GM18507 (cell line): ENCODE data around the gene ARMC3.
"Not testable (repeated sequence)": the region's sequence is repeated elsewhere in the genome, so short reads cannot be mapped to it uniquely, and the experiment has no call there.

Source experiments
- DNase-seq: peaks from one replicate; pipeline ENCODE4 v3.0.0; 2011; ENCODE audit warnings: low read depth; ENCODE audit not compliant: insufficient read length; ENCODE audit errors: extremely low spot score
- FAIRE-seq: peaks from 2 replicates; lab custom pipeline; 2011; peaks lifted over from hg19 to GRCh38; lab: Jason Lieb, UNC

ARMC3 gene

GRCh38 chr10:22927661-22928403, at the start of gene ARMC3:
Gene ARMC3 (plus strand): TSS chr10:22928053. CDS start chr10:22931997, 3,944 bp downstream.
- FAIRE-seq = peak; percentile 79
- peak; percentile 35 for DNase-seq

GRCh38 chr10:22891797-22892196, 36.1 kb upstream of the ARMC3 start:
- no peak for FAIRE-seq
- DNase-seq = no peak

GRCh38 chr10:22893781-22894180, 34.1 kb upstream of the ARMC3 start:
- FAIRE-seq = no peak
- DNase-seq = no peak

- FAIRE-seq (no peak), DNase-seq (no peak)
Measured at GRCh38 chr10:22894714-22895113, 33.1 kb upstream of the ARMC3 start.

GRCh38 chr10:22895252-22895651, 32.6 kb upstream of the ARMC3 start:
- no peak for FAIRE-seq
- no peak for DNase-seq

- no peak for FAIRE-seq
- no peak for DNase-seq
Measured at GRCh38 chr10:22897371-22897770, 30.5 kb upstream of the ARMC3 start.

GRCh38 chr10:22899307-22899706, 28.5 kb upstream of the ARMC3 start:
- DNase-seq (no peak), FAIRE-seq (no peak)

- no peak for FAIRE-seq
- no peak for DNase-seq
Measured at GRCh38 chr10:22899775-22900174, 28.1 kb upstream of the ARMC3 start.

GRCh38 chr10:22900841-22901601, 26.8 kb upstream of the ARMC3 start:
- DNase-seq (no peak), FAIRE-seq (no peak)

GRCh38 chr10:22902147-22902546, 25.7 kb upstream of the ARMC3 start:
- FAIRE-seq, DNase-seq: not testable (repeated sequence)

- DNase-seq (no peak), FAIRE-seq (no peak)
Measured at GRCh38 chr10:22903694-22904093, 24.2 kb upstream of the ARMC3 start.

GRCh38 chr10:22906767-22907166, 21.1 kb upstream of the ARMC3 start:
- FAIRE-seq (no peak), DNase-seq (no peak)

GRCh38 chr10:22908837-22909236, 19.0 kb upstream of the ARMC3 start:
- FAIRE-seq = no peak
- no peak for DNase-seq

- FAIRE-seq, DNase-seq: not testable (repeated sequence)
Measured at GRCh38 chr10:22909673-22910072, 18.2 kb upstream of the ARMC3 start.

GRCh38 chr10:22911067-22911466, 16.8 kb upstream of the ARMC3 start:
- FAIRE-seq = peak; percentile 18
- DNase-seq = no peak

GRCh38 chr10:22911889-22912762, 15.7 kb upstream of the ARMC3 start:
- FAIRE-seq (no peak), DNase-seq (no peak)

GRCh38 chr10:22912763-22913384, 15.0 kb upstream of the ARMC3 start:
- DNase-seq = no peak
- no peak for FAIRE-seq

GRCh38 chr10:22913474-22914092, 14.3 kb upstream of the ARMC3 start:
- FAIRE-seq (no peak), DNase-seq (no peak)

- FAIRE-seq (no peak), DNase-seq (no peak)
Measured at GRCh38 chr10:22915314-22915713, 12.5 kb upstream of the ARMC3 start.
